Central memory CD8-positive, alpha-beta T cell (primary cell): ENCODE measurements around the gene HTR3B.

Experiments
- ATAC-seq: fragments of 150-1000 bp; cut with Tn5 transposase; replicated peaks from 2 replicates; pipeline ENCODE4 v1.10.0; 2022; ENCODE audit warnings: mild to moderate bottlenecking, moderate FRiP score, moderate number of reproducible peaks; ENCODE audit not compliant: poor library complexity, severe bottlenecking; ENCODE audit errors: extremely low read depth
- DNase-seq, 2 donors: peaks; one replicate each; pipeline ENCODE4 v3.0.0; 2021; ENCODE audit warnings: low spot score in 2 of 2
- H3K27ac Mint-ChIP-seq: one replicate; pipeline ENCODE4 v1.8.0; 2022; ENCODE audit warnings: low read depth, mild to moderate bottlenecking, moderate library complexity, mixed read lengths
- H3K27me3 Mint-ChIP-seq: one replicate; pipeline ENCODE4 v1.8.0; 2022; ENCODE audit warnings: mixed read lengths
- H3K36me3 Mint-ChIP-seq: one replicate; pipeline ENCODE4 v1.8.0; 2022; ENCODE audit warnings: mild to moderate bottlenecking, moderate library complexity, mixed read lengths; ENCODE audit not compliant: insufficient read depth
- H3K4me1 Mint-ChIP-seq: one replicate; pipeline ENCODE4 v1.8.0; 2022; ENCODE audit warnings: mixed read lengths
- H3K4me3 Mint-ChIP-seq: one replicate; pipeline ENCODE4 v1.8.0; 2022; ENCODE audit warnings: mild to moderate bottlenecking, moderate library complexity, mixed read lengths
- H3K9me3 Mint-ChIP-seq: one replicate; pipeline ENCODE4 v1.8.0; 2022; ENCODE audit warnings: mixed read lengths

The HTR3B gene

DNA sequence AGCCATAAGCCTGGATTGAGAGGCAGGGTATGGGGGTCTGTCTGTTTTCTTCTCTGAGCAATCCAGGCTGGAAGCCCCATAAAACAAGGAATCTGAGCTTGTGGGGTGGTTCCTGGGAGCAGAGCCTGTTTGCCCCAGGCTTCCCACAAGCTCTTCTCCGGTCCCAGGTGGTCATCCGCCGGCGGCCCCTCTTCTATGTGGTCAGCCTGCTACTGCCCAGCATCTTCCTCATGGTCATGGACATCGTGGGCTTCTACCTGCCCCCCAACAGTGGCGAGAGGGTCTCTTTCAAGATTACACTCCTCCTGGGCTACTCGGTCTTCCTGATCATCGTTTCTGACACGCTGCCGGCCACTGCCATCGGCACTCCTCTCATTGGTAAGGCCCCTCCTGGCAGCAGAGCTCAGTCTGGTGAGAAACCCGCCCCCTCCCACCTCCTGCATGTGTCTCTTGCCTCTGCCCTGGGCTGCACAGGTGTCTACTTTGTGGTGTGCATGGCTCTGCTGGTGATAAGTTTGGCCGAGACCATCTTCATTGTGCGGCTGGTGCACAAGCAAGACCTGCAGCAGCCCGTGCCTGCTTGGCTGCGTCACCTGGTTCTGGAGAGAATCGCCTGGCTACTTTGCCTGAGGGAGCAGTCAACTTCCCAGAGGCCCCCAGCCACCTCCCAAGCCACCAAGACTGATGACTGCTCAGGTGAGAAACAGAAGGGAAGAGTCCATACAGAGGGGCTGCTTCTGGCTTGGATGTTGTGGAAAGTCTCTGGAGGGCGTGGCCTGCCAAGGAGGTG lies 82.0 kb downstream of the HTR3B start:
- no peak for DNase-seq
- Mint-ChIP-seq H3K4me1 (no peaks in the 10 kb centered on the region), H3K27me3 (peaks cover 85% of the 10 kb centered on the region), H3K36me3 (peaks cover 3% of the 10 kb centered on the region), H3K9me3 (no peaks in the 10 kb centered on the region), H3K4me3 (no peak overlapping the region), H3K27ac (no peak overlapping the region)
- ATAC-seq: no peak

DNA sequence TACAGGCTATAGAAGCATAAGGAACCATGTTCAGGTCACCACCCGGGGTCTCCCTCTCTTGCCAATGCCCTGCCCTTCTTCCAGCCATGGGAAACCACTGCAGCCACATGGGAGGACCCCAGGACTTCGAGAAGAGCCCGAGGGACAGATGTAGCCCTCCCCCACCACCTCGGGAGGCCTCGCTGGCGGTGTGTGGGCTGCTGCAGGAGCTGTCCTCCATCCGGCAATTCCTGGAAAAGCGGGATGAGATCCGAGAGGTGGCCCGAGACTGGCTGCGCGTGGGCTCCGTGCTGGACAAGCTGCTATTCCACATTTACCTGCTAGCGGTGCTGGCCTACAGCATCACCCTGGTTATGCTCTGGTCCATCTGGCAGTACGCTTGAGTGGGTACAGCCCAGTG lies 84.8 kb downstream of the HTR3B start:
- Mint-ChIP-seq H3K27ac (no peak overlapping the region), H3K4me1 (no peaks in the 10 kb centered on the region), H3K4me3 (no peak overlapping the region), H3K9me3 (no peaks in the 10 kb centered on the region), H3K36me3 (peaks cover 2% of the 10 kb centered on the region), H3K27me3 (peaks cover 96% of the 10 kb centered on the region)
- no peak for DNase-seq
- no peak for ATAC-seq

DNA sequence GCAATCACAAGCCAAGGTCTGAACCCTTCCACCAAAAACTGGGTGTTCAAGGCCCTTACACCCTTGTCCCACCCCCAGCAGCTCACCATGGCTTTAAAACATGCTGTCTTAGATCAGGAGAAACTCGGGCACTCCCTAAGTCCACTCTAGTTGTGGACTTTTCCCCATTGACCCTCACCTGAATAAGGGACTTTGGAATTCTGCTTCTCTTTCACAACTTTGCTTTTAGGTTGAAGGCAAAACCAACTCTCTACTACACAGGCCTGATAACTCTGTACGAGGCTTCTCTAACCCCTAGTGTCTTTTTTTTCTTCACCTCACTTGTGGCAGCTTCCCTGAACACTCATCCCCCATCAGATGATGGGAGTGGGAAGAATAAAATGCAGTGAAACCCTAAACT lies 85.3 kb downstream of the HTR3B start:
- Mint-ChIP-seq H3K27ac (no peak overlapping the region), H3K4me1 (no peaks in the 10 kb centered on the region), H3K36me3 (peaks cover 2% of the 10 kb centered on the region), H3K4me3 (no peak overlapping the region), H3K27me3 (peaks cover 92% of the 10 kb centered on the region), H3K9me3 (no peaks in the 10 kb centered on the region)
- ATAC-seq: no peak
- DNase-seq: no peak

DNA sequence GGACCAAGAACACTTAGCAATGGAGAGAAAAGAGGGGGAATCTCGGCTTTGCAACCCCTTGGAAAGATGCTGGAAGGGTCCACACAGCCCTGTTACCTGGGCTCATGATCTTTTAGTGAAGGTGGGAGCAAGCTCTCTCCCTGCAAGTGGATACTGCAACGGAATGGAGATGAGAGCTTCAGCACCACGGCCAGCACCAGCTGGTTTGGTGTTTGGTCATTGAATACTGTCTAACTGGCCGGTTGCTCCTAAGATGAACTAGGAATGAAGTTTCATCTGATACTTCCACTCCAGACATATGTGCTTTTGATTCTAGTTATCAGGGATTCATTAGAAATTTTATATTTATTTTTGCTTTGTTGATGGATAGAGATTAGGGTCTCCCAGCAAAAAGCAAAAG lies 86.6 kb downstream of the HTR3B start:
- no peaks in the 10 kb centered on the region for H3K4me1 Mint-ChIP-seq
- no peak overlapping the region for H3K27ac Mint-ChIP-seq
- no peaks in the 10 kb centered on the region for H3K9me3 Mint-ChIP-seq
- H3K4me3 Mint-ChIP-seq: no peak overlapping the region
- H3K27me3 Mint-ChIP-seq: peaks cover 89% of the 10 kb centered on the region
- peaks cover 2% of the 10 kb centered on the region for H3K36me3 Mint-ChIP-seq
- ATAC-seq (no peak), DNase-seq (no peak)

DNA sequence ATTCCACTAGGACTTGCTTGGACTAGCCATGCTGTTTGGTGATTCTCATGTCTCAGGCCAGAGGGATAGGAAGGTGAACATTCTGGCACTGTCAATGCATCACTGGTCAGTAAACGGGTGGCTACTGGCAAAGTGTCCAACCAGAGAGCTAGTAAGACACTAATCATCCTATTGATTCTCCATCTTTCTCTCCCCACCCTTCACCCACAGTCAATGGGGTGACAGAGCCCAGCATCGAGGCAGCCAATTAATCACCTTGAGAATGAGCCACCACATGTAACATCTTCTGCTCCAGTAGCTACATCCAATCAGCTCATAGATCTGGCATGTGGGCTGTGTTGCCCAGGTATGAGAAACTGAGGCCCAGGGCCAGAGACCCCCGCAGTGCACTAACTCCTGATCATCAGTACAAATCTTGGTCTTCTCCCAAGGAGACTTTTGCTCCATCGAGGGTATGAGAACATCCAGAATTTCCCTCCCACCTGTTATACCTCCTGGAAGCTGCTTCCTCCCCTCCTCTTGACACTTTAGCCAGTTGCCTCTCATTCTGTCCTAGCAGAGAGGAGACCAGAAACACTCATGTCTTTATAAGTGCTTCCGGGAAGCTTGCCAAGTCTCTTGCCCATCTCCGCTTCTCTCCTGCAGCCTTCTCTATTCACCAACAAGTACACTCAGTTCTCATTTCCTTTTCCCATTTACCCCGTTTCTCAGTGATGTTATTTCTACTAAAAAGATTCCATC lies 87.3 kb downstream of the HTR3B start:
- Mint-ChIP-seq H3K4me3 (no peak overlapping the region), H3K36me3 (peaks cover 2% of the 10 kb centered on the region), H3K27ac (no peak overlapping the region), H3K9me3 (no peaks in the 10 kb centered on the region), H3K27me3 (peaks cover 82% of the 10 kb centered on the region), H3K4me1 (no peaks in the 10 kb centered on the region)
- ATAC-seq (no peak), DNase-seq (no peak)

DNA sequence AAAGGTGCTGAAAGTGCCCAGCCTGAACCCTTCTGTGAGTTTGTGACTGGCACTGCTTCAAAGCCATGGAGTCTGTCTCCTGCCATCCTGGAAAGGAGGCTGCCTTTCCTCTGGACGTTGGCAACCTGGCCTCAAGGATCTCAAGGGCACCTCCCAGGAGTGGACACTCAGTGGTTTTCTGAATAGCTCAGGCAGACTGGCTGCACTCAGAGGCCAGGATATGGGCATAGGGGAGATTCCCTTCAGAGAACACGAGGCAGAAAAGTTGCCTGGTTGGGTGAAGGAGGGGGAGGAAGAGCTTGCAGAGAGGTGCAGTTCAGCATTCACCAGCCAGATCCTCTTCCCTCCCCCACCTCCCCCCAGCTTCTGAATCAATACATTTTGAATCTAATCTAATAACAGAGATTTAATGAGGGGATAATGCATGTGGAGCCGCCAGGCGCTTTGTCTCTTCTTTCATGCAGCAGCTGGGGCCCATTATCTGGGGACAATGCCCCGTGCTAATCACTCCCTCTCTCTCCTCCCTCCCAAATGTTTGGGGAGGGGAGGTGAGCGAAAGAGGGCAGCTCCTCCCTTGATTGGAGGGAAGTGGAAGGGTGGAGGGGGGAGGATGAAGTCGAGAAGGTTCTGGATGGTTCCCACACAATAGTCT lies 88.0 kb downstream of the HTR3B start:
- no peak overlapping the region for H3K27ac Mint-ChIP-seq
- H3K36me3 Mint-ChIP-seq: peaks cover 2% of the 10 kb centered on the region
- no peak for DNase-seq
- peaks cover 81% of the 10 kb centered on the region for H3K27me3 Mint-ChIP-seq
- no peaks in the 10 kb centered on the region for H3K9me3 Mint-ChIP-seq
- no peaks in the 10 kb centered on the region for H3K4me1 Mint-ChIP-seq
- no peak overlapping the region for H3K4me3 Mint-ChIP-seq
- no peak for ATAC-seq

DNA sequence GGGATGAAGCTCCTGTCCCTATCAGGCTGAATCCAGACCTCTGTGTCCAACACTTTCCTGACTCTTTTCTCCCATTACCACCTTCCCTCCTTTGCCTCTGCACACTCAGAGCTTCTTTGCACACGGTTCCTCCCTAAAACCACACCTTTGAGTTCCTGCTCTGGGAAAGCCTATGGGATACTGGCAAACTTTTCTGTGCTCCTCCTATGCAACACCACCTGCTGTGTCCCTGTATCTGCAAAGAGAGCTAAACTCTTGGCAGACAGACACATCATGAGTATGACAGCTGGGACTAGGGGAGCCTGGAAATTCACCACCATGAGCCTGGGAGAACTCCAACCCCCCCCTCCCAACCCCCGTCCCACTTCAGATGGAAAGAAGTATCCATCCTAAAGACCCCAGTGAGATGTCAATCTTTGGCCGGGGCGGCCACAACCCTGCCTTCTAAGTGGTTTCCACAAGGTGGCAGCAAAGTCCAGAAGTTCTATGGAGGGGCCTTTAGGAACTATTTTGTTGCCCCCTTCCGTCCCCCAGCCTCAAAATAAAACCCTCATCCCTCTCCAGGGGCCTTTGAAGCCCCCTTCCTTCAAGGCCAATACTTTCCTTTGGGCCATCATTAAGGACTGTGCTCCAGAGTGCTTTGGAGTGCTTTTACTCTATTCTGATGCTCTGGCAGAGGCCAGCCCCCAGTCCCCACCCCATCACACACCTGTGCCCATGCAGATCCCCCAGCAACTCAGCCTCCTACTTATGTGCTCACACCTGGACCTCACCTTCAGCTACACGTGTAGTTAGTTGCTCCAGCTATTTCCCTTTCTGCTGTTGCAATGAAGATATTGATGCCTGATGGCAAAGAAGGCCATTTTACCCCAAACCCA lies 89.7 kb downstream of the HTR3B start:
- ATAC-seq: no peak
- Mint-ChIP-seq H3K4me1 (no peaks in the 10 kb centered on the region), H3K27me3 (peaks cover 76% of the 10 kb centered on the region), H3K27ac (no peak overlapping the region), H3K9me3 (no peaks in the 10 kb centered on the region), H3K36me3 (peaks cover 2% of the 10 kb centered on the region), H3K4me3 (no peak overlapping the region)
- peak in 1 of 2 donors; percentile 33 for DNase-seq
